CD4-positive, alpha-beta T cell (primary cell): Measurements from ENCODE around the gene GANC. TPM values are rescaled to one million over a fixed set of nuclear protein-coding genes. Genes with fewer than 3 reads are reported as not detected.

Experiments
- ATAC-seq: fragments of 200-7000 bp; cut with Tn5 transposase; one replicate; pipeline ENCODE4 v1.10.0; 2022; ENCODE audit warnings: mild to moderate bottlenecking; ENCODE audit not compliant: poor library complexity
- CTCF ChIA-PET: fragments of 350-600 bp; sonication (Branson Sonifier 250); formaldehyde crosslinking; loops from one replicate; lab custom pipeline; 2021; ENCODE audit warnings: antibody characterized with exemption, inconsistent platforms; lab: Charles Lee
- POLR2A ChIA-PET: fragments of 350-600 bp; sonication (Branson Sonifier 250); formaldehyde crosslinking; loops from one replicate; lab custom pipeline; 2021; ENCODE audit warnings: antibody characterized with exemption, inconsistent platforms; lab: Charles Lee
- DNase-seq, 14 experiments: peaks; one replicate each; pipeline ENCODE4 v3.0.0-alpha.2; 2013 to 2020; ENCODE audit warnings: mixed read lengths in 2 of 14
- H3K27ac ChIP-seq, 2 donors: one replicate each; pipeline versions ENCODE4 v1.5.1 to v1.7.0; 2013; ENCODE audit warnings: low read length in 2 of 2, low read depth in 1 of 2, mild to moderate bottlenecking in 1 of 2
- H3K27me3 ChIP-seq, 2 experiments: 1 replicate in 1 of 2; 2 replicates in 1 of 2; pipeline versions ENCODE4 v1.6.1 to v1.7.0; 2013; ENCODE audit warnings: low read length in 2 of 2, control low read depth in 1 of 2, mild to moderate bottlenecking in 1 of 2, moderate library complexity in 1 of 2; ENCODE audit not compliant: insufficient read depth in 2 of 2, control insufficient read depth in 1 of 2
- H3K36me3 ChIP-seq: one replicate; pipeline ENCODE4 v1.6.1; 2013; ENCODE audit warnings: low read length, control low read depth; ENCODE audit not compliant: insufficient read depth
- H3K4me1 ChIP-seq: one replicate; pipeline ENCODE4 v1.6.1; 2013; ENCODE audit warnings: low read length, control low read depth; ENCODE audit not compliant: insufficient read depth
- H3K4me3 ChIP-seq: one replicate; pipeline ENCODE4 v1.5.1; 2013; ENCODE audit warnings: mild to moderate bottlenecking, low read length, moderate library complexity
- H3K9me3 ChIP-seq, 2 experiments: 1 replicate in 1 of 2; 2 replicates in 1 of 2; pipeline versions ENCODE4 v1.6.1 to v1.7.0; 2013; ENCODE audit warnings: low read length in 2 of 2, mild to moderate bottlenecking in 2 of 2, control low read depth in 1 of 2, moderate library complexity in 1 of 2; ENCODE audit not compliant: control insufficient read depth in 1 of 2, insufficient read depth in 1 of 2
- H3K27ac Mint-ChIP-seq: one replicate; pipeline ENCODE4 v1.8.0; 2020; ENCODE audit warnings: mixed read lengths
- H3K27me3 Mint-ChIP-seq: one replicate; pipeline ENCODE4 v1.8.0; 2021; ENCODE audit warnings: mixed read lengths
- H3K36me3 Mint-ChIP-seq: one replicate; pipeline ENCODE4 v1.8.0; 2021; ENCODE audit warnings: low read depth, mixed read lengths
- H3K4me1 Mint-ChIP-seq: one replicate; pipeline ENCODE4 v1.8.0; 2021; ENCODE audit warnings: low read depth, mixed read lengths
- H3K4me3 Mint-ChIP-seq: one replicate; pipeline ENCODE4 v1.8.0; 2020; ENCODE audit warnings: mild to moderate bottlenecking, mixed read lengths
- H3K9me3 Mint-ChIP-seq: one replicate; pipeline ENCODE4 v1.8.0; 2020; ENCODE audit warnings: mixed read lengths
- CTCF ChIP-seq: fragments of 200-600 bp; IDR thresholded peaks from one replicate; pipeline ENCODE4 v1.8.0; 2022; ENCODE audit warnings: antibody characterized with exemption, mild to moderate bottlenecking
- intact Hi-C, 2 experiments: fragments of 100-400 bp; cut with DNase I in 1 of 2; cut with micrococcal nuclease in 1 of 2; formaldehyde crosslinking; loops; one replicate each; pipeline versions ENCODE4 v1.15.1 to v1.9.0; 2023 to 2025; cut with DNase I, micrococcal nuclease
- total RNA-seq, 174 experiments: library from RNA in 2 of 174; stranded (reverse) in 2 of 174; gene quantifications; one replicate each; pipeline ENCODE4 v1.2.3 and lab custom pipeline; 2021 to 2026

Gene GANC
- total RNA-seq, 2 experiments from 2014 or later = 22.3 to 23.9 TPM

GRCh38 chr15:42375252-42375651 is 102.3 kb downstream of the GANC start:
- CTCF ChIA-PET = no interaction called here

GRCh38 chr15:42375941-42376340 is 102.9 kb downstream of the GANC start:
- Histone ChIP-seq H3K36me3 (no peaks in the 10 kb centered on the region), H3K27ac (no peak overlapping the region), H3K27me3 (no peaks in the 10 kb centered on the region), H3K4me3 (no peak overlapping the region), H3K9me3 (peaks cover 0 to 4% of the 10 kb centered on the region in 2 experiments), H3K4me1 (no peaks in the 10 kb centered on the region)
- H3K36me3 Mint-ChIP-seq = peaks cover 26% of the 10 kb centered on the region
- H3K27ac Mint-ChIP-seq = no peak overlapping the region
- H3K27me3 Mint-ChIP-seq = no peaks in the 10 kb centered on the region
- no peak for TF ChIP-seq CTCF
- ChIA-PET POLR2A (no interaction called here), CTCF (interaction anchor here (0.7 kb wide), 1 partner anchor 16 kb away, joined by 3 read pairs; no protein-coding TSS in a partner anchor)
- no peak overlapping the region for H3K4me3 Mint-ChIP-seq
- no peak for DNase-seq
- intact Hi-C loops = no loop called here
- H3K9me3 Mint-ChIP-seq = peaks cover 3% of the 10 kb centered on the region
- no peak for ATAC-seq
- no peaks in the 10 kb centered on the region for H3K4me1 Mint-ChIP-seq

More at GRCh38 chr15:42375252-42375651, 102.3 kb downstream of the GANC start:
- Histone ChIP-seq H3K4me1 (no peaks in the 10 kb centered on the region), H3K27ac (no peak overlapping the region), H3K36me3 (no peaks in the 10 kb centered on the region), H3K9me3 (peaks cover 0 to 4% of the 10 kb centered on the region in 2 experiments), H3K4me3 (no peak overlapping the region), H3K27me3 (no peaks in the 10 kb centered on the region)
- no peaks in the 10 kb centered on the region for H3K4me1 Mint-ChIP-seq
- no peaks in the 10 kb centered on the region for H3K27me3 Mint-ChIP-seq
- peaks cover 26% of the 10 kb centered on the region for H3K36me3 Mint-ChIP-seq
- DNase-seq = no peak
- TF ChIP-seq CTCF = no peak
- H3K4me3 Mint-ChIP-seq = no peak overlapping the region
- ATAC-seq = no peak
- peaks cover 3% of the 10 kb centered on the region for H3K9me3 Mint-ChIP-seq
- intact Hi-C loops = no loop called here
- POLR2A ChIA-PET = no interaction called here
- H3K27ac Mint-ChIP-seq = no peak overlapping the region

- Mint-ChIP-seq H3K9me3 (peaks cover 3% of the 10 kb centered on the region), H3K4me1 (no peaks in the 10 kb centered on the region), H3K36me3 (peaks cover 26% of the 10 kb centered on the region), H3K27me3 (no peaks in the 10 kb centered on the region), H3K27ac (no peak overlapping the region), H3K4me3 (no peak overlapping the region)
- no peaks in the 10 kb centered on the region for H3K4me1 ChIP-seq
- no peak overlapping the region for H3K4me3 ChIP-seq
- POLR2A ChIA-PET = no interaction called here
- intact Hi-C loops = no loop called here
- no peaks in the 10 kb centered on the region for H3K27me3 ChIP-seq
- H3K9me3 ChIP-seq = peaks cover 0 to 4% of the 10 kb centered on the region in 2 experiments
- ATAC-seq (no peak), DNase-seq (no peak)
- TF ChIP-seq CTCF = no peak
- no peak overlapping the region for H3K27ac ChIP-seq
- CTCF ChIA-PET = no interaction called here
- no peaks in the 10 kb centered on the region for H3K36me3 ChIP-seq
Measured at GRCh38 chr15:42378011-42378410, 105.0 kb downstream of the GANC start.
